GM10266 (cell line): Measurements from ENCODE around the gene TTC23L.

Experiments
- DNase-seq: peaks from one replicate; pipeline ENCODE4 v3.0.0; 2012; ENCODE audit errors: extremely low spot score
- CTCF ChIP-seq: IDR thresholded peaks from 2 replicates; pipeline ENCODE4 v1.5.1; 2012; ENCODE audit warnings: mild to moderate bottlenecking, low read depth; ENCODE audit not compliant: control insufficient read depth, insufficient read depth; ENCODE audit errors: missing control alignments

Gene TTC23L

GRCh38 chr5:34844999-34845398, 6.0 kb downstream of the TTC23L start:
- TF ChIP-seq CTCF, result no peak
- DNase-seq, result no peak

- no peak for TF ChIP-seq CTCF
- DNase-seq, result no peak
These were observed 8.1 kb downstream of the TTC23L start for GRCh38 chr5:34847056-34847455.

GRCh38 chr5:34847552-34847951, 8.6 kb downstream of the TTC23L start:
- DNase-seq, result no peak
- no peak for TF ChIP-seq CTCF

- no peak for TF ChIP-seq CTCF
- DNase-seq, result no peak
These were observed 9.3 kb downstream of the TTC23L start for GRCh38 chr5:34848230-34848629.

GRCh38 chr5:34849253-34849652, 10.3 kb downstream of the TTC23L start:
- no peak for DNase-seq
- no peak for TF ChIP-seq CTCF

GRCh38 chr5:34854459-34855174, 15.7 kb downstream of the TTC23L start:
- no peak for TF ChIP-seq CTCF
- peak; percentile 58 for DNase-seq

- no peak for DNase-seq
- no peak for TF ChIP-seq CTCF
These were observed 18.2 kb downstream of the TTC23L start for GRCh38 chr5:34857161-34857560.
